ENCODE measurements around the gene ANKRD23. TPM values are rescaled to one million over a fixed set of nuclear protein-coding genes. Genes with fewer than 3 reads are reported as not detected.

ANKRD23 gene
- total and polyA plus RNA-seq, 2 of the 8 experiments (the other 6 are each of a cell fraction or from before 2014, with no cell fraction given), result 3.4 to 3.5 TPM

DNA sequence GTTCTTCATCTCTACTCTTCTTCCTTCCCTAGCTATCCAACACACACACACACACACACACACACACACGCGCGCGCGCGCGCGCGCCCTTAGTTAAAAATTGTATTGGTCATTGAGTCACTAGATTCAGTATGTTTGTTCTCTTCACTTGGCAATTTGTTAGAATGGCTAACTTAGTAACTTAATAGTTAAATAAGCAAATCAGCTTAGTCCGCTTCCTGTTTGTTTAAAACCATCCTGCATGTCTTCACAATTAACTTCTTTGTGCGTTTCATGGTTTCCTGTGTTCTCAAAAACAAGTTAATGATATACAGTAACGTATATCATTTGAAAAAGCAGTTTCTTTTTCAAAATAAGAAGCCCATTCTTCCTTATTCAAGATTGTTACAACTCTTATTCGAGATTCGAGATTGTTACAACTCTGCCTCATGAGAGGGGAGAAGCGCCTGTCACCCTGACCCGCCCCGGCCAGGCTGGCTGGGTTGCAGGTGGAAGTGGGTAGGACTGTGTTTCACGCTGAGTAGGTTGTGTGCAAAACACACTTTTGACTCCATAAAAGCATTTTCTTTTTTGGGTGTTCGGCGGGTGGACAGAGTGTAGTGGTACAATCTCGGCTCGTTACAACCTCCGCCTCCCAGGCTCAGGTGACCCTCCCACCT is 37.2 kb downstream of the ANKRD23 start:
- Histone ChIP-seq H3K27me3 (replicated peaks in 1 of 4; ENCODE audit: control insufficient read depth in 3 of 4, extremely low read depth in 1 of 4, insufficient read depth in 3 of 4, low read length in 3 of 4) (no peaks in the 10 kb centered on the region), H3K27ac (ENCODE audit: low read depth, low read length) (no peak overlapping the region), H3K4me3 (ENCODE audit: extremely low read depth in 1 of 4, insufficient read depth in 2 of 4, low read depth in 3 of 4, low read length in 4 of 4) (no peak overlapping the region), H2BK20ac (ENCODE audit: low read length) (no peak overlapping the region), H2BK120ac (replicated peaks; ENCODE audit: low read depth, low read length) (no peak overlapping the region), H4K20me1 (replicated peaks in 1 of 2; ENCODE audit: control insufficient read depth in 1 of 2, insufficient read depth in 2 of 2, low read length in 2 of 2) (peaks cover 0 to 4% of the 10 kb centered on the region in 2 experiments), H3K4me1 (replicated peaks in 1 of 4; ENCODE audit: control insufficient read depth in 3 of 4, insufficient read depth in 4 of 4, low read length in 3 of 4) (no peaks in the 10 kb centered on the region; a peak in 1 of 7 replicates), H3K4me2 (ENCODE audit: insufficient read depth in 1 of 2, low read depth in 2 of 2, low read length in 2 of 2) (no peak overlapping the region), H2BK15ac (ENCODE audit: low read length) (no peak overlapping the region), H3K23ac (ENCODE audit: insufficient read length) (no peak overlapping the region), H3K79me1 (ENCODE audit: low read depth, low read length) (no peaks in the 10 kb centered on the region), H3K9ac (replicated peaks in 1 of 4; ENCODE audit: extremely low read depth in 1 of 4, low read depth in 3 of 4, low read length in 3 of 4) (no peak overlapping the region), H2AK5ac (ENCODE audit: low read depth, low read length) (no peak overlapping the region), H3K18ac (ENCODE audit: extremely low read depth, low read length) (no peak overlapping the region), H4K5ac (ENCODE audit: insufficient read length, low read depth, low read length) (no peak overlapping the region), H4K8ac (ENCODE audit: extremely low read depth, insufficient read depth, low read length) (no peak overlapping the region), H2BK12ac (ENCODE audit: low read depth, low read length) (no peak overlapping the region), H3K14ac (ENCODE audit: insufficient read length) (no peak overlapping the region), H3K23me2 (ENCODE audit: low read depth, low read length) (peaks cover 4% of the 10 kb centered on the region; the same call in 1 of the 2 replicates), H3K36me3 (ENCODE audit: control insufficient read depth in 2 of 4, insufficient read depth in 4 of 4, low read length in 3 of 4) (peaks cover 0 to 4% (median 4%) of the 10 kb centered on the region in 4 experiments; a peak in 3 of 8 replicates), H3K79me2 (ENCODE audit: control insufficient read depth in 1 of 2, insufficient read depth in 2 of 2, low read length in 2 of 2) (no peaks in the 10 kb centered on the region), H3K56ac (replicated peaks; ENCODE audit: insufficient read length, low read depth, low read length) (no peak overlapping the region), H3K4ac (replicated peaks; ENCODE audit: insufficient read length, low read depth, low read length) (no peak overlapping the region), H2BK5ac (ENCODE audit: low read depth, low read length) (no peak overlapping the region), H2AFZ (ENCODE audit: low read length) (no peak overlapping the region), H4K91ac (replicated peaks; ENCODE audit: insufficient read length, low read length) (no peak overlapping the region), H3K9me3 (ENCODE audit: insufficient read depth in 2 of 2, low read depth in 1 of 2, low read length in 1 of 2) (no peaks in the 10 kb centered on the region)
- TF ChIP-seq SUZ12 (IDR thresholded peaks at IDR 0.05; ENCODE audit: low read length) (no peak), TCF12 (IDR thresholded peaks at IDR 0.05; ENCODE audit: low read depth, low read length) (no peak)
- ChIA-PET CTCF (ENCODE audit: partially characterized antibody) (interaction anchor here (0.6 to 1.4 kb wide), 4 partner anchors 9 to 82 kb away, joined by 3 read pairs; no protein-coding TSS in a partner anchor), POLR2A (ENCODE audit: partially characterized antibody) (interaction anchor here (0.8 to 1.4 kb wide), 2 partner anchors 7 to 32 kb away, joined by 3 read pairs; no protein-coding TSS in a partner anchor)
- WGBS, 2 experiments (ENCODE audit: extremely low coverage in 1 of 2, insufficient coverage in 1 of 2, insufficient read length in 1 of 2, insufficient replicate concordance in 2 of 2, low coverage in 1 of 2, low lambda C conversion rate in 2 of 2, missing lambda C conversion rate in 1 of 2), result 96% methylated on average over 23 of the region's 23 CpGs; no CpG with 5 or more reads in 1 of the 2 experiments
- DNase-seq (ENCODE audit: low read depth in 1 of 2, low spot score in 2 of 2), result no peak
- FAIRE-seq, result no peak

Measured in H1 (cell line).